ENCODE measurements around the gene SMAD4.

DNA sequence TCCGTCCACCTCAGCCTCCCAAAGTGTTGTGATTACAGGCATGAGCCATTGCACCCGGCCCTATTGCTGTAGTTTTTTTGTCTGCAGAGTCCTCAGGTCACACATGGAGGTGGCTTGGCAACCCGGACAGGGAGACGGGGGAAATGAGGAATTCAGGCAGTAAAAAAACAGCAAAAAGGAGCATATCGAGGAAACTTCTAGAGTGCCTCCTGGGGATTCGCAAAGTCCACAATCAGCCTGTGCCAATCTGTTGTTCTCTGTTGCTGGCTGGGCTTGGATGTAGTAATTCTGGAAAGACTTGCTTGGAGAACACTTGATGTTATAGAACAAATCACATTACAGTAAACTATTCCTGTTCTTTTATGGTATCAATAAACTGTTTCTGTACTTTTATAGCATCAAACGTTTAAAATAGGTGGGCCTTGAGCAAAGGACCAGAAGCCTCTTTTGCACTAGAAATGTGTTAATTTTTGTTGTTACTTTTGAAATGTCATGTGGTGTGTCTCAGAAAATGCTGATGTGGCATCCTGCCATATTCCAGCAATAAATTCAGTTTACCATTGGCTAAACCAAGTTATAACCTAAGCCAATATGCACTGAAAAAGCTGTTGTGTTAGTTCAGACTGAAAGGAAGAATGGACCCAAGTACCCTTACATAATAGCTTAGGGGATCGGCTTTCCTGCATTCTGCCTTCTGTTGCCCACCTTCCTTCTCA lies 47.8 kb upstream of the SMAD4 start:
- TF ChIP-seq POLR2A (IDR thresholded peaks at IDR 0.05; ENCODE audit: control extremely low read depth in 1 of 2, low read depth in 2 of 2, low read length in 2 of 2) (no peak), CREB1 (IDR thresholded peaks at IDR 0.05) (no peak), TAF1 (IDR thresholded peaks at IDR 0.05; ENCODE audit: low read depth, low read length) (no peak), TBP (IDR thresholded peaks at IDR 0.05; ENCODE audit: low read depth, low read length) (no peak), JUN (IDR thresholded peaks at IDR 0.05; ENCODE audit: low read depth, low read length) (no peak), EGR1 (IDR thresholded peaks at IDR 0.05; ENCODE audit: borderline replicate concordance, low read depth, low read length) (no peak), HDAC6 (IDR thresholded peaks at IDR 0.05; ENCODE audit: low read depth, low read length) (no peak), EP300 (IDR thresholded peaks at IDR 0.05; ENCODE audit: borderline replicate concordance in 1 of 2, low read depth in 2 of 2, low read length in 2 of 2) (no peak), RAD21 (IDR thresholded peaks at IDR 0.05 in 1 of 2, conservative IDR thresholded peaks at IDR 0.05 in 1 of 2; ENCODE audit: low read depth in 2 of 2, low read length in 2 of 2) (no peak)
- TF ChIP-seq, protein P1, sequence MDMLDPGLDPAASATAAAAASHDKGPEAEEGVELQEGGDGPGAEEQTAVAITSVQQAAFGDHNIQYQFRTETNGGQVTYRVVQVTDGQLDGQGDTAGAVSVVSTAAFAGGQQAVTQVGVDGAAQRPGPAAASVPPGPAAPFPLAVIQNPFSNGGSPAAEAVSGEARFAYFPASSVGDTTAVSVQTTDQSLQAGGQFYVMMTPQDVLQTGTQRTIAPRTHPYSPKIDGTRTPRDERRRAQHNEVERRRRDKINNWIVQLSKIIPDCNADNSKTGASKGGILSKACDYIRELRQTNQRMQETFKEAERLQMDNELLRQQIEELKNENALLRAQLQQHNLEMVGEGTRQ (IDR thresholded peaks at IDR 0.05; ENCODE audit: low read length): no peak
- TF ChIP-seq, protein P2, sequence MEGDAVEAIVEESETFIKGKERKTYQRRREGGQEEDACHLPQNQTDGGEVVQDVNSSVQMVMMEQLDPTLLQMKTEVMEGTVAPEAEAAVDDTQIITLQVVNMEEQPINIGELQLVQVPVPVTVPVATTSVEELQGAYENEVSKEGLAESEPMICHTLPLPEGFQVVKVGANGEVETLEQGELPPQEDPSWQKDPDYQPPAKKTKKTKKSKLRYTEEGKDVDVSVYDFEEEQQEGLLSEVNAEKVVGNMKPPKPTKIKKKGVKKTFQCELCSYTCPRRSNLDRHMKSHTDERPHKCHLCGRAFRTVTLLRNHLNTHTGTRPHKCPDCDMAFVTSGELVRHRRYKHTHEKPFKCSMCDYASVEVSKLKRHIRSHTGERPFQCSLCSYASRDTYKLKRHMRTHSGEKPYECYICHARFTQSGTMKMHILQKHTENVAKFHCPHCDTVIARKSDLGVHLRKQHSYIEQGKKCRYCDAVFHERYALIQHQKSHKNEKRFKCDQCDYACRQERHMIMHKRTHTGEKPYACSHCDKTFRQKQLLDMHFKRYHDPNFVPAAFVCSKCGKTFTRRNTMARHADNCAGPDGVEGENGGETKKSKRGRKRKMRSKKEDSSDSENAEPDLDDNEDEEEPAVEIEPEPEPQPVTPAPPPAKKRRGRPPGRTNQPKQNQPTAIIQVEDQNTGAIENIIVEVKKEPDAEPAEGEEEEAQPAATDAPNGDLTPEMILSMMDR (IDR thresholded peaks at IDR 0.05; ENCODE audit: control extremely low read depth in 1 of 3, insufficient read depth in 1 of 3, low read depth in 1 of 3, low read length in 3 of 3): no peak
- TF ChIP-seq, protein P3, sequence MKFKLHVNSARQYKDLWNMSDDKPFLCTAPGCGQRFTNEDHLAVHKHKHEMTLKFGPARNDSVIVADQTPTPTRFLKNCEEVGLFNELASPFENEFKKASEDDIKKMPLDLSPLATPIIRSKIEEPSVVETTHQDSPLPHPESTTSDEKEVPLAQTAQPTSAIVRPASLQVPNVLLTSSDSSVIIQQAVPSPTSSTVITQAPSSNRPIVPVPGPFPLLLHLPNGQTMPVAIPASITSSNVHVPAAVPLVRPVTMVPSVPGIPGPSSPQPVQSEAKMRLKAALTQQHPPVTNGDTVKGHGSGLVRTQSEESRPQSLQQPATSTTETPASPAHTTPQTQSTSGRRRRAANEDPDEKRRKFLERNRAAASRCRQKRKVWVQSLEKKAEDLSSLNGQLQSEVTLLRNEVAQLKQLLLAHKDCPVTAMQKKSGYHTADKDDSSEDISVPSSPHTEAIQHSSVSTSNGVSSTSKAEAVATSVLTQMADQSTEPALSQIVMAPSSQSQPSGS (IDR thresholded peaks at IDR 0.05; ENCODE audit: low read length): no peak

Data from H1 (cell line).